ENCODE data around the gene SRSF8.
"Not testable (repeated sequence)": the region's sequence is repeated elsewhere in the genome, so short reads cannot be mapped to it uniquely, and the experiment has no call there.

The SRSF8 gene, protein sequence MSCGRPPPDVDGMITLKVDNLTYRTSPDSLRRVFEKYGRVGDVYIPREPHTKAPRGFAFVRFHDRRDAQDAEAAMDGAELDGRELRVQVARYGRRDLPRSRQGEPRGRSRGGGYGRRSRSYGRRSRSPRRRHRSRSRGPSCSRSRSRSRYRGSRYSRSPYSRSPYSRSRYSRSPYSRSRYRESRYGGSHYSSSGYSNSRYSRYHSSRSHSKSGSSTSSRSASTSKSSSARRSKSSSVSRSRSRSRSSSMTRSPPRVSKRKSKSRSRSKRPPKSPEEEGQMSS

DNA sequence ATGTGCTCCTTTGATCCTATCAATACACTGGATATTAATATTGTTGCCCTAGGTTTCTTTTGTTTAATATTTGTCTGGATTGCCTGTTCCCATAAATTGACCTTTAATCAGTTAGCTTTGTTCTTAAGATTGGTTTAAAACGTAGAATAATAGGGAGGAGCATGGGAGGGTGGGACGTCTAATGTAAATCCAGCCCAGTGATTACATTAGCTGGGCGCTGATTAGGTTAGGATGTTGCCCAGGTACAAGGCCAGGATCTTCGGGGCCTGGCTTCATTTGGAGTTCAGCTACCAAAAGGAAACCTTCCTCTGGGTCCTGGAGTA lies at the start of gene SRSF8:
TSS of gene SRSF8 (plus strand) at position 204 of the 323 bp plus-strand sequence. CDS start 308 bp downstream, outside the sequence.
- in situ Hi-C loops (cut with MboI; ENCODE audit: low sequenced_read_pairs): no loop called here

DNA sequence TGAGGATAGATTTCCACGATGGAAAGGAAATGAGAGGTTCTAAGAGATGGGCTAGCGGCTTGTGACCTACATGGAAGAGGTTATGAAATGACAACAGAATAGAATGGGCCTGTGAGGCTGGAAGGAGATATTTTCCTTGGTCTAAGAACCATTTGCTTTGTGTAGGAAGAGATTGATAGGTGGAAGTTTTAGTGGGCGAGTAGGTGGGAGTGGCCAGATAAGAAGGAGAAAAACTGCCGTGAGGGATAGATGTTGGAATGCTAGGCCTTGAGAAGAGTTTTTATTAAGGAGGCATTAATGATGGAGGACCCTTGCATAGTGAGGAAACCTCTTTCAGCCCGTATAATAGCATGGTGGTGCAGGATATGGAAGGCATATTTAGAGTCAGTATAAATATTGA lies 45.3 kb upstream of the SRSF8 start:
- in situ Hi-C loops (cut with MboI; ENCODE audit: low sequenced_read_pairs): not testable (repeated sequence)

DNA sequence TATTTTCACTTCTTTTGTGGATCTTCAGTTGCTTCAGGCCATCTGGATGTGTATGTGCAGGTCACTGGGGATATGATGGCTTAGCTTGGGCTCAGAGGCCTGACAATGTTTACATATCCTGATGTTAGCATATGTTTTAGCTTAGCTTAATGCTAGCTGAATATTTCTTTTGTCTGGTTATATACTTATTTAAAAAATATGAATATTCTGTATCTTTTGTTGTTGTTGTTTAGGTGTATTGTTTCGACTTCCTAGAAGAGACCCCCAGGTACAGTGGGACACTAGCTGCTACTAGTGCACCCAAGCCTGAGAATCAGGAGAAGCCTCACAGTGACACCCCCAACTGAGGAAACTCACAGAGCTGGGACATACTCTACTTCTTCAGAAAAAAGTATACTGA lies 41.8 kb upstream of the SRSF8 start, which contains the start of gene KDM4E:
TSS of gene KDM4E (plus strand) at position 301 of the 400 bp plus-strand sequence. CDS start 300 bp downstream, outside the sequence.
- in situ Hi-C loops (cut with MboI; ENCODE audit: low sequenced_read_pairs): no loop called here

DNA sequence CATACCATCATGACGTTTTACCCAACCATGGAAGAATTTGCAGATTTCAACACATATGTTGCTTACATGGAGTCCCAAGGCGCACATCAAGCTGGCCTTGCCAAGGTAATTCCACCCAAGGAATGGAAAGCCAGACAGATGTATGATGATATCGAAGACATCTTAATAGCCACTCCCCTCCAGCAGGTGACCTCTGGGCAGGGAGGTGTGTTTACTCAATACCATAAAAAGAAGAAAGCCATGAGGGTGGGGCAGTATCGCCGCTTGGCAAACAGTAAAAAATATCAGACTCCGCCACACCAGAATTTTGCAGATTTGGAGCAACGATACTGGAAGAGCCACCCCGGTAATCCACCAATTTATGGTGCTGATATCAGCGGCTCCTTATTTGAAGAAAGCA lies 41.1 kb upstream of the SRSF8 start:
- in situ Hi-C loops (cut with MboI; ENCODE audit: low sequenced_read_pairs): not testable (repeated sequence)

DNA sequence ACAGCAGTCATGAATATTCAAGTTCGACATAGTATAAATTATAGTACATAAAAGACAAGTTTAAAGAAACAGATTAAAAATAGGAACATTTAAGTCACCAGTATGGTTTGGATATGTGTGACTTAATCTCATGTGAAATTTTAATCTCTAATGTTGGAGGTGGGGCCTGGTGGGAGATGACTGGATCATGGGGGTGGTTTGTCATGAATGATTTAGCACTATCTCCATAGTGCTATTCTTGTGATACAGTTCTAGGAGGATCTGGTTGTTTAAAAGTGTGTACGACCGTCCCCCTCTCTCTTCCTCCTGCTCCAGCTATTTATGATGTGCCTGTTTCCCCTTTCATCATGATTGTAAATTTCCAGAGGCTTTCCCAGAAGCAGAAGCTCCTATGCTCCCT lies 38.4 kb upstream of the SRSF8 start:
- in situ Hi-C loops (cut with MboI; ENCODE audit: low sequenced_read_pairs): no loop called here

DNA sequence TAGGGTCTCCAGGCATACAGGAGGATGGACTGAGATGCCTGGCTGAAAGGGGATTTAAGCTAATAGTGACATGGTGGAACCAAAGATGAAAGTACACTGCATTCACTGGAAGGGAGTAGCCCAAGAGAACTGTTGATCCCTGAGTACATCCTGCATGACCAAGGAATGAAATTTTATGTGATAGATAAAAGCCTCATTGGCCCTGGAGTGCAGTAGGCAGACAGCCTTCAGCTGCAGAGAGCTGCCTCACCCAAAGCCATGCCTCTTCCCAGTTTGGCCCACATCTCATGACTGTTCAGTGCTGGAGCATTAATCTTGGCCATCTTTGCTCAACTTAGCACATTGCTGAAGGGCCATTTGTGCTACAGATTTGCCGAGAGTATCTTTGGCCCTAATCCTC lies 33.7 kb upstream of the SRSF8 start:
- in situ Hi-C loops (cut with MboI; ENCODE audit: low sequenced_read_pairs): no loop called here

DNA sequence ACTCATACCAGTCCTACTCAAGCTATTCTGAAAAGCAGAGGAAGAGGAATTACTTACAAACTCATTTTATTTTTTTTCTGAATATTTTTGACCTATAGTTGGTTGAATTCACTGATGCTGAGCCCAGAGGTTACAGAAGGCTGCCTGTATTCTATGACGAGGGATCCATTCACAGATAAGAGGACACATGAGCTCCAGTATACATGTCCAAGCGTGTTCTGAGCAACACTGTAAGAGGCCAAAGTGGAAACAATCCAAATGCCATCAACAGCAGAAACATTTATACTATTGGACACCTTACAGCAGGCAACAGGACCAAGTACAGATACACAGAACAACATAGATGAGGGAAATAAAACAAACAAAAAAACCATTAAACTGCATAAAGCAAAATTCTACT lies 31.4 kb upstream of the SRSF8 start:
- in situ Hi-C loops (cut with MboI; ENCODE audit: low sequenced_read_pairs): no loop called here

DNA sequence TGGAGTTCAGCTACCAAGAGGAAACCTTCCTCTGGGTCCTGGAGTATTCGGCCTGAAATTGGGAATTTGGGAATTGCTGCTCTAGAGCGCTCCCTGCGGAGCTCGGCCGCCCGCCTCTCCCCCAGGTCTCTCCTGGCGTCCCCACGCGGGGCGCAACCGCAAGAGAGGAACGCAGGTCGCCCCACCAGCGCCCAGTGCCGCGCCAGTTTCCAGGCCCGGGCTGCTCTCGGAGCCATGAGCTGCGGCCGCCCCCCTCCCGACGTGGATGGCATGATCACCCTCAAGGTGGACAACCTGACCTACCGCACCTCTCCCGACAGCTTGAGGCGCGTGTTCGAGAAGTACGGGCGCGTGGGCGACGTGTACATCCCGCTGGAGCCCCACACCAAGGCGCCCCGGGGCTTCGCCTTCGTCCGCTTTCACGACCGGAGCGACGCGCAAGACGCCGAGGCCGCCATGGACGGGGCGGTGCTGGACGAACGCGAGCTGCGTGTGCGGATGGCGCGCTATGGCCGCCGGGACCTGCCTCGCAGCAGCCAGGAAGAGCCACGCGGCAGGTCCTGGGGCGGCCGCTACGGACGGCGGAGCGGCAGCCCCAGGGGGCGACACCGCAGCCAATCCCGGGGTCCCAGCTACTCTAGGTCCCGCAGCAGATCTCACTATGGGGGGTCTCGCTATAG lies 29.2 kb upstream of the SRSF8 start:
- in situ Hi-C loops (cut with MboI; ENCODE audit: low sequenced_read_pairs): not testable (repeated sequence)

DNA sequence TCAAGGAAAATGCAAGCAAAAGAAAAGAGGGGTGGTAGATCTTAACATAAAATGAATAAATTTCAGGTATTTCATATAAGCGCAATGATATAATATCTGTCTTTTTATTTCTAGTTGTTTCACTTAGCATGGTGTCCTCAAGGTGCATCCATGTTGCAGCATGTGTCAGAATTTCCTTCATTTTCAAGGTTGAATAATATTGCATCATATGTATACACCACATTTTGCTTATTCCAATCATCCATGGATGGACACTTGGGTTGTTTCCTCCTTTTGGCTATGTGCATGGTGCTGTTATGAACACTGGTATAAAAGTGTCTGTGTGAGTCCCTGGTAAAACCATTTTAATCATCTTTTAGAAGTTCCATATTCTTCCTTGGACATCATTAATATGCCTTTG lies 24.5 kb upstream of the SRSF8 start:
- in situ Hi-C loops (cut with MboI; ENCODE audit: low sequenced_read_pairs): no loop called here

DNA sequence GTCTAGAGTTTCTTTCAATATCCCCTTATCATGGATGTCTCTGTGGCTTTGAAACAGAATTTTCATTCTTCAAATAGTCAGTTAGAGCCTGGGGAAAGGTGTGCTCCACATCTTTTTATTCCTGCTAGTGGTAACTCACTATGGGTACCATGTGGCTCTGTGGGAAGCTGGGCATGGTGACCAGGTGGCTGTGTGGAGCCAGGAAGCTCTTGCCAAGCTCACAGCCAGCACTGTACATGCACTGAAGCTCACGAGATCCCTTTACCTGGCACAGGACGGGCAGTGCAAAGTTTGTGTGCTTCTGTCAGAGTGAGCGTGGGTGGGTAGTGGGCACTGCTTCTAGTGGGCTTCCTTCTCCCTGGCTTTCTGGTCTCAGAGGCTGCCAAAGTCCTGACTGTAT lies 23.8 kb upstream of the SRSF8 start:
- in situ Hi-C loops (cut with MboI; ENCODE audit: low sequenced_read_pairs): no loop called here

DNA sequence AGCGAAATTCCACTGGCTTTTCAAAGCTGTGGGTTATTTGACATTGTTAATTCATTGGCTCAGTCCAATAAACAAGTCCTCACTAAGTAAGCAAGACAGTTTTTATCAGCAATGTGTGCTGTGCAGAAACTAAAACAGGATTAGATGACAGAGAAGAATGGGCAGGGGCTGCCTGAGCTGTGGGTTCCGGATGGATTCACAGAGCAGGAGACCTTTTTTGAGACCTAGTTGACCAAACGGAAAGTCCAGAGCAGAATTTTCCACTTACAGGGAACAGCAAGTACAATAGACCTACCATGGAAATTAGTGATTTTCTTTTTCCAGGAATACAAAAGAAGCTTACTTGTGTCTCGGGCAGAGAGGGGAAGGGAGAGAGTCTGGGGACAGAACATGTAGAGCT lies 22.7 kb upstream of the SRSF8 start:
- in situ Hi-C loops (cut with MboI; ENCODE audit: low sequenced_read_pairs): no loop called here

DNA sequence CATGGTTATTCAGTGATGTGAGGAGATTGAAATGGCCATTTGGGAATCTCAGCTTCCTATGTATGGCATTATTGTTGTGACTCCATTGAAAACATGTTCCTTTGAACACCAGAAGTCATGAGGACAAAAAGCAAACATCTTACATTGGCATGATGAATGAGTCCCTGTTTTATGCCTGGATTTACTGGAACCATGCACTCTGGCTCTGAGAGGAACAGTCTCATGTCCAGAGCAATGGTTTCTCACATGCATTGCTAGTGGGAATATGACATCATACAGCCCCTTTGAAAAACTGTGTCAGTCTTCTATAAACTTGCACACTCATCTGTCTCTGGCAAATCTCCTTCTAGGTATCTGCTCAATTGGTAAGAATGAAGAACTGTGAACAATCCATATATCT lies 20.9 kb upstream of the SRSF8 start:
- in situ Hi-C loops (cut with MboI; ENCODE audit: low sequenced_read_pairs): no loop called here

DNA sequence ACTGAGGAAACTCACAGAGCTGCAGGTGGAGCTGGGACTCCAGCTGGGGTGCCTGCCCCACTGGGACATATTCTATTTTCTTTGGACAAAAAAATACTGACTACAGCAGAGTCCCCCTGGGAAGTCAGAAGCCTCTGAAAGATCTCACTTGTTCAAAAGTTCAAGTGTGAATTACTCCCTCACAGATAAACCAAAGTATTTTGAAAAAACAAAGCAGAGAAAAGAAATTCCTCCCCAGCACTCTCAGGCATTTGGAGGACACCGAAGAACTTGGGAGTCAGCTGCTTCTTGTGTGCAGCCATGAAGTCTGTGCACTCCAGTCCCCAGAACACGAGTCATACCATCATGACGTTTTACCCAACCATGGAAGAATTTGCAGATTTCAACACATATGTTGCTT lies 17.6 kb upstream of the SRSF8 start, which contains the start of gene KDM4F:
TSS of gene KDM4F (plus strand) at position 301 of the 400 bp plus-strand sequence.
- in situ Hi-C loops (cut with MboI; ENCODE audit: low sequenced_read_pairs): not testable (repeated sequence)

DNA sequence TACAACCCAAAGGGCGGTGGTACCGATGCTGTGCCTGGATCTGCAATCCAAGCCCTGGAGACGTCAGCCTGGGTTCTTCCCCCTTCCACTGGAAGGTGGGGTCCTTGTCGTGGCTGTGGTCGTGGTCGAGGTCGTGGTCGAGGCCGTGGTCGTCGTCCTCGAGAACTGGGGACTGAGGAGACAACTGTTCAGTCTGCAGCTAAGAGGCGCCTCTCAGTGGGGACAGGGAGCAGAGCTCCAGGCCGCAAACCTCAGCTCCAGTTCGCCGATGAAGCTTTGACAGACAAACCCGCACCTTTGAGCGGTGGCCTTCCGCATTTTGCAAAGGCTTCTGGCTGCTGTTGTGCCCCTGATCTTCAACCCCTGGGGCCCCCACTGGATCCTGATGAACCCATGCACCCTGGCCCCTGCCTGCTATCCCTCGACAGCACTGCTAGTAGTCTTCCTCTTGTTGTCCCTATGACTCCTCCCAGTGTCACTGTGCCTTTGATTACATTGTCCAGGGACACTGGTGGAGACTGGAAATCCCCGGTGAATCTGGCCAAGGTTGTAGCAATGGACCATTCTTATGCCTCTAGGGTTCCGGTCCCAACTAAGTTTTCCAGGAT lies 16.0 kb upstream of the SRSF8 start:
- in situ Hi-C loops (cut with MboI; ENCODE audit: low sequenced_read_pairs): no loop called here

DNA sequence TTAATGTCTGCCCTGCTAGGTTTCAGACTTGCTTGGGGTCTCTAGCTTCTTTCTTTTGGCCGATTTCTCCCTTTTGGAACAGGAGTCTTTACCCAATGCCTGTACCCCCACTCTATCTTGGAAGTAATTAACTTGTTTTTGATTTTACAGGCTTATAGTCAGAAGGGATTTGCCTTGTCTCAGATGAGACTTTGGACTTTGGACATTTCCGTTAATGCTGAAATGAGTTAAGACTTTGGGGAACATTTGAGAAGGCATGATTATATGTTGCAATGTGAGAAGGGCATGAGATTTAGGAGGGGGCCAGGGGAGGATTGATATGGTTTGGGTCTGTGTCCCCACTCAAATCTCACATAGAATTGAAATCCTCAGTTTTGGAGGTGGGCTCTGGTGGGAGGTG lies 12.4 kb upstream of the SRSF8 start:
- in situ Hi-C loops (cut with MboI; ENCODE audit: low sequenced_read_pairs): no loop called here

DNA sequence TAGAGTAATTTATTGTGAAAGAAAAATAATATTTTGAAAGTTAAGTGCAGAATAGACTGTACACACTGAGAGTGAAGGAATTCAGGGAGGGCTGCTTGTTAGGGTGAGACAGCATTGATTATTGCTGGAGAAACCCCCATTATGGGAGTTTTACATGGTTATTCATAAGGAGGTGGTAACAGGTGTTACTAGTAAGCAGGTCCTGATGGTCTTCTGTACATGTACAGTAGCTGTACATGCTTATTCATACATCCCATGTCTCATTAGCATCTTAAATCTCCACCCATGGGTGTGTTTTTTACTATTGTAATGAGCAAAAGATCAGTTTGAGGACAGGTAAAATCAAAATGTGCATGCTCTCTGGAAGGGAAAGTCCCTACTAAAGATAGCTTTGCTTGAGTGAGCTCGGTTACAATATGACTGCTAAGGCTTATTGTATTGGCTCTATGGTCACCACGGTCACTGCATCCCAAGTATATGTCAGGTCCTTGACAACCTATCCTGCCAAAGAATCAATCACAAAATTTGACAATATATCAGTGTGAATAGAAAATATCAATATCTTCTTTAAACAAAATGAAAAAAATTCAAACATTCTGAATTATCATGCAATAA lies 11.3 kb upstream of the SRSF8 start:
- in situ Hi-C loops (cut with MboI; ENCODE audit: low sequenced_read_pairs): no loop called here

DNA sequence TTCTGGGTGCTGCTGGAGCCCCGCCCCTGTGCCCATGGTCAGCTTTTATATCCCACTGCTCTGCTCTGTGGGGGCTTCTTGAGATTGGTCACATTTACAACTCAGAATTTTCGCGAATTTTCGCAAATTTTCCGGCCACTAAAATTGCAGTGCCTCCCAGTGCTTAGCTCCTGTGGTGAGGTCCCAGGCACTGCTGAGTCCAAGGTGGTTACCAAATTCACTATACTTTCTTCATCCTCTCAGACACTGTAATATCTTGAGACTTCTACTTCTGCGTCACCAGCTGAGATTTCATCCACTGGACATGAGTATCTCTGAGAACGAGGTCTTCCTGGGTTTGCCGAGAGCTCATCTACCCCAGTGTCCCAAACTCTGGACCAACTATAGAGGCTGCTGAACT lies 8.8 kb upstream of the SRSF8 start:
- in situ Hi-C loops (cut with MboI; ENCODE audit: low sequenced_read_pairs): no loop called here

DNA sequence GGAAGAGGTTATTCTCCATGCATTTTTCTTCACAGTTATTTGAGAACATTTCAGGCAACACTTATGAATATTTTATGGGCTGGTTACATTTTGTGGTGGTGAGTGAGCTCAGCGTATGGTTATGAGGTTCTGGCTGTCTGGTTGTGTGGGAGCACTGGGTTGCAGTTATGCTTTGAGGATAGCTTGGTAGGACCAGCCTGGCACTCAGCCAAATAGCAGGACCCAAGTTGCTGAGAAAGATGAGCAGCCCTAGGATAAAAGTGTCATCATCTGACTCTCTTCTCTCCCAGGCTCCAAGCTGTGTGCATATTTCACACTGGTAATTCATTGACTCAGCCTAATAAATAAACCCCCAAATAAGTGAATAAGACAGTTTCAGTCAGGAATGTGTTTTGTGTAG lies 8.1 kb upstream of the SRSF8 start:
- in situ Hi-C loops (cut with MboI; ENCODE audit: low sequenced_read_pairs): no loop called here

DNA sequence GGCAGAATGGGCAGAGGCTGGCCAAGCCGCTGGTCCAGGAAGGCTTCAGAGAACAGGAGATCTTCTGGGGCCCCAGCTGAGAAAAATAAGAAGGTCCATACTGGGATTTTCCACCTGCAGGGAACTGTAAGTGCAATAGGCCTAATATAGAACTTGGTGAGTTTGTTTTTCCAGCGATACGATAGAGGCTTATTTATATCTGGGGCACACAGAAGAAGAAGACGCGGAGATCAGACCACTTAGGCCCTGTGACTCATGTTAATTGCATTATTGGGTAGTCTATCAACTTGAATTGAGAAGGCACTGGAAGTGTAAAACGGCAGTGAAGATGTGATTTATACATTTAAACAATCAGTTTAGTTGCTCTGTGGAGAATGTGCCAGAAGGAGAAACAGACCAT lies 7.7 kb upstream of the SRSF8 start:
- in situ Hi-C loops (cut with MboI; ENCODE audit: low sequenced_read_pairs): no loop called here

DNA sequence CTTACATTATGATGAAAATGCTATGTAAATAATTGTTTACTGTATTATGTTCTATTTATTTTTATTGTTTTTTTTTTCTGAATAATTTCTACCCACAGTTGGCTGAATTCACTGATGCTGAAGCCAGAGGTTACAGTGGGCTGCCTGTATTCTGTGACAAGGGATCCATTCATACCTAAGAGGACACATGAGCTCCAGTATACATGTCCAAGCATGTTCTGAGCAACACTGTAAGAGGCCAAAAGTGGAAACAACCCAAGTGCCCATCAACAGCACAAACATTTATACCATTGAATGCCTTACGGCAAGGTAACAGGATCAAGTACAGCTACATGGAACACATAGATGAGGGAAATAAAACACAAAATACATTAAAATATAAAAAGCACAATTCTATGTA lies 1.4 kb upstream of the SRSF8 start:
- in situ Hi-C loops (cut with MboI; ENCODE audit: low sequenced_read_pairs): no loop called here

DNA sequence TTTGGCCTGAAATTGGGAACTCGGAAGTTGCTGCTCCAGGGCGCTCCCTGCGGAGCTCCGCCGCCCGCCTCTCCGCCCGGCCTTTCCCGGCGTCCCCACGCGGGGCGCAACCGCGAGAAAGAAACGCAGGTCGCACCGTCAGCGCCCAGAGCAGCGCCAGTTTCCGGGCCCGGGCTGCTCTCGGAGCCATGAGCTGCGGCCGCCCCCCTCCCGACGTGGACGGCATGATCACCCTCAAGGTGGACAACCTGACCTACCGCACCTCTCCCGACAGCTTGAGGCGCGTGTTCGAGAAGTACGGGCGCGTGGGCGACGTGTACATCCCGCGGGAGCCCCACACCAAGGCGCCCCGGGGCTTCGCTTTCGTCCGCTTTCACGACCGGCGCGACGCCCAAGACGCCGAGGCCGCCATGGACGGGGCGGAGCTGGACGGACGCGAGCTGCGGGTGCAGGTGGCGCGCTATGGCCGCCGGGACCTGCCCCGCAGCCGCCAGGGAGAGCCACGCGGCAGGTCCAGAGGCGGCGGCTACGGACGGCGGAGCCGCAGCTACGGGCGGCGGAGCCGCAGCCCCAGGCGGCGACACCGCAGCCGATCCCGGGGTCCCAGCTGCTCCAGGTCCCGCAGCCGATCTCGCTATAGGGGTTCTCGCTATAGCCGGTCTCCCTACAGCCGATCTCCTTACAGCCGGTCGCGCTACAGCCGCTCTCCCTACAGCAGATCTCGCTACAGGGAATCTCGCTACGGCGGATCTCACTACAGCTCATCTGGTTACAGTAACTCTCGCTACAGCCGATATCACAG lies 521 bp downstream of the SRSF8 start:
- in situ Hi-C loops (cut with MboI; ENCODE audit: low sequenced_read_pairs): no loop called here
